Stomach (tissue), 4 donors: ENCODE data around the gene SLC26A1.

Source experiments
- POLR2A ChIP-seq, 4 donors: fragments of 450-650 bp; IDR thresholded peaks; one replicate each; pipeline ENCODE4 v1.6.1; 2016; ENCODE audit warnings: antibody characterized with exemption in 4 of 4, control low read depth in 2 of 4, mild to moderate bottlenecking in 1 of 4, moderate library complexity in 1 of 4
- POLR2AphosphoS5 ChIP-seq, 3 donors: sonication (generic); formaldehyde crosslinking; IDR thresholded peaks; one replicate each; pipeline ENCODE4 v1.6.1; 2016; ENCODE audit warnings: antibody characterized with exemption in 3 of 3
- TF ChIP-seq, protein P1 (sequence below), 7 experiments: fragments of 450-650 bp in 4 of 7; fragments of 200-600 bp in 3 of 7; sonication (generic) in 3 of 7; IDR thresholded peaks; one replicate each; pipeline ENCODE4 v1.5.1; 2016 to 2019; ENCODE audit warnings: antibody characterized with exemption in 7 of 7, control low read depth in 2 of 7, mild to moderate bottlenecking in 1 of 7

DNA sequence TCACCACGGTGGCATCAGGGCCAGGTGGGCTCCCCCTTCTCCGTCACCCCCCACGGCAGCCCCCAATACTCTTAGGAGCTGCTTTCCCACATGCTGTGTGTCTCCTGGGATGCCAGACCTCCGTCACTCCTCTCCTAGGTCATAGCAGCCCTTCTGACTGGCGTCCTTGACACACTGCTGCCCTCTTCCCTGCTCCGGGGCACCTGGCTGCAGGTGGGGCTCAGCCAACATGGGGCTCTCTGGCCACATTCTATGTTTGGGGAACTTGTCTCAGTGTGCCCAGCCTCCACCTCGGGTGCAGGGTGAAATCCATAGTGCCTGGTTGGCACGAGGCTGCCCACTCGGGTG, 47.1 kb downstream of the SLC26A1 start:
- TF ChIP-seq, protein P1, sequence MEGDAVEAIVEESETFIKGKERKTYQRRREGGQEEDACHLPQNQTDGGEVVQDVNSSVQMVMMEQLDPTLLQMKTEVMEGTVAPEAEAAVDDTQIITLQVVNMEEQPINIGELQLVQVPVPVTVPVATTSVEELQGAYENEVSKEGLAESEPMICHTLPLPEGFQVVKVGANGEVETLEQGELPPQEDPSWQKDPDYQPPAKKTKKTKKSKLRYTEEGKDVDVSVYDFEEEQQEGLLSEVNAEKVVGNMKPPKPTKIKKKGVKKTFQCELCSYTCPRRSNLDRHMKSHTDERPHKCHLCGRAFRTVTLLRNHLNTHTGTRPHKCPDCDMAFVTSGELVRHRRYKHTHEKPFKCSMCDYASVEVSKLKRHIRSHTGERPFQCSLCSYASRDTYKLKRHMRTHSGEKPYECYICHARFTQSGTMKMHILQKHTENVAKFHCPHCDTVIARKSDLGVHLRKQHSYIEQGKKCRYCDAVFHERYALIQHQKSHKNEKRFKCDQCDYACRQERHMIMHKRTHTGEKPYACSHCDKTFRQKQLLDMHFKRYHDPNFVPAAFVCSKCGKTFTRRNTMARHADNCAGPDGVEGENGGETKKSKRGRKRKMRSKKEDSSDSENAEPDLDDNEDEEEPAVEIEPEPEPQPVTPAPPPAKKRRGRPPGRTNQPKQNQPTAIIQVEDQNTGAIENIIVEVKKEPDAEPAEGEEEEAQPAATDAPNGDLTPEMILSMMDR (IDR thresholded peaks at IDR 0.05): no peak
- no peak for TF ChIP-seq POLR2A (IDR thresholded peaks at IDR 0.05)
- no peak for TF ChIP-seq POLR2AphosphoS5 (IDR thresholded peaks at IDR 0.05)
